ENCODE results near the gene ITGB4. TPM values are rescaled to one million over a fixed set of nuclear protein-coding genes. Genes with fewer than 3 reads are reported as not detected.

ITGB4 gene
- 0.16 and 0.18 TPM in 2 replicates for total RNA-seq

GRCh38 chr17:75720656-75721462 lies at the start of gene ITGB4:
Gene ITGB4, plus strand, starts transcription at chr17:75721459. Its CDS starts 3,245 bp downstream, at chr17:75724704.

GRCh38 chr17:75764711-75765421 lies 43.6 kb downstream of the ITGB4 start, which contains the start of gene GALK1:
Gene GALK1, minus strand, starts transcription at chr17:75765192. Its CDS starts 56 bp downstream, at chr17:75765136.

GRCh38 chr17:75784473-75785015 lies 63.3 kb downstream of the ITGB4 start, which contains the start of gene UNK:
Gene UNK, plus strand, starts transcription at chr17:75784806. Its CDS starts 75 bp downstream, at chr17:75784881.

Other genes starting within 250 kb of the ITGB4 start
- gene CASKIN2, start 205.9 kb upstream of the ITGB4 start, total RNA-seq = 6.9 and 12.3 TPM in 2 replicates
- 8.5 and 9.1 TPM in 2 replicates for gene TSEN54, start 204.9 kb upstream of the ITGB4 start, total RNA-seq
- gene LLGL2, start 195.8 kb upstream of the ITGB4 start, total RNA-seq = under 0.01 and 0.54 TPM in 2 replicates
- gene MYO15B, start 133.7 kb upstream of the ITGB4 start, total RNA-seq = 0.49 and 24.4 TPM in 2 replicates
- not detected in 2 replicates for gene SMIM5, start 88.0 kb upstream of the ITGB4 start, total RNA-seq
- gene RECQL5, start 54.3 kb upstream of the ITGB4 start, total RNA-seq = 9.7 and 20.6 TPM in 2 replicates
- gene SAP30BP, start 54.1 kb upstream of the ITGB4 start, total RNA-seq = 44.2 and 50.9 TPM in 2 replicates
- 35.9 and 43.9 TPM in 2 replicates for gene GALK1, start 43.7 kb downstream of the ITGB4 start, total RNA-seq
- gene UNK, start 63.3 kb downstream of the ITGB4 start, total RNA-seq = 11.8 and 15.0 TPM in 2 replicates
- gene UNC13D, start 122.9 kb downstream of the ITGB4 start, total RNA-seq = 1.1 TPM in 1 of 2 replicates, not detected in the other
- 56.7 and 67.0 TPM in 2 replicates for gene WBP2, start 133.9 kb downstream of the ITGB4 start, total RNA-seq
- 32.5 and 56.4 TPM in 2 replicates for gene TRIM47, start 157.1 kb downstream of the ITGB4 start, total RNA-seq
- 19.1 and 20.6 TPM in 2 replicates for gene TRIM65, start 175.5 kb downstream of the ITGB4 start, total RNA-seq
- gene MRPL38, start 183.4 kb downstream of the ITGB4 start, total RNA-seq = 12.3 and 15.7 TPM in 2 replicates
- 5.1 and 7.6 TPM in 2 replicates for gene FBF1, start 219.6 kb downstream of the ITGB4 start, total RNA-seq

Measured in cardiac atrium fibroblast (primary cell).